HG03439 (cell line): ENCODE results near the gene RNF157.

Experiments used
- ATAC-seq: cut with Tn5 transposase; IDR thresholded peaks from one replicate; pipeline ENCODE4 v1.9.1; 2021; ENCODE audit warnings: mild to moderate bottlenecking, moderate library complexity; ENCODE audit not compliant: unreplicated experiment

Gene RNF157

GRCh38 chr17:76102944-76103273 lies 137.4 kb downstream of the RNF157 start:
- ATAC-seq: no peak

GRCh38 chr17:76097716-76098295 lies 142.5 kb downstream of the RNF157 start:
- no peak for ATAC-seq

- ATAC-seq: no peak
Observed at GRCh38 chr17:76095943-76096342, 144.3 kb downstream of the RNF157 start.

- ATAC-seq: no peak
Observed at GRCh38 chr17:76094046-76094445, 146.2 kb downstream of the RNF157 start.

GRCh38 chr17:76092526-76093413 lies 147.5 kb downstream of the RNF157 start:
- ATAC-seq: no peak
